ENCODE measurements around the gene FAM50B.

FAM50B gene

GRCh38 chr6:3848925-3849605 is at the start of gene FAM50B:
FAM50B (plus strand) TSS chr6:3849373; CDS start chr6:3849812, 439 bp downstream.
- DNase-seq (ENCODE audit: low read depth in 2 of 2) = peak; percentile 88 to 90

- no peak for DNase-seq (ENCODE audit: low read depth in 2 of 2)
These were observed 49.5 kb upstream of the FAM50B start for GRCh38 chr6:3799719-3800118.

- DNase-seq (ENCODE audit: low read depth in 2 of 2) = no peak
These were observed 48.2 kb upstream of the FAM50B start for GRCh38 chr6:3800850-3801591.

- no peak for DNase-seq (ENCODE audit: low read depth in 2 of 2)
These were observed 47.2 kb upstream of the FAM50B start for GRCh38 chr6:3801960-3802359.

- no peak for DNase-seq (ENCODE audit: low read depth in 2 of 2)
These were observed 45.3 kb upstream of the FAM50B start for GRCh38 chr6:3803627-3804468.

GRCh38 chr6:3804964-3805363 is 44.2 kb upstream of the FAM50B start:
- DNase-seq (ENCODE audit: low read depth in 2 of 2) = no peak

- no peak for DNase-seq (ENCODE audit: low read depth in 2 of 2)
These were observed 43.6 kb upstream of the FAM50B start for GRCh38 chr6:3805448-3806123.

GRCh38 chr6:3806169-3806922 is 42.8 kb upstream of the FAM50B start:
- no peak for DNase-seq (ENCODE audit: low read depth in 2 of 2)

GRCh38 chr6:3808199-3808598 is 41.0 kb upstream of the FAM50B start:
- no peak for DNase-seq (ENCODE audit: low read depth in 2 of 2)

GRCh38 chr6:3808759-3809514 is 40.2 kb upstream of the FAM50B start:
- DNase-seq (ENCODE audit: low read depth in 2 of 2) = no peak

GRCh38 chr6:3809515-3809891 is 39.7 kb upstream of the FAM50B start:
- no peak for DNase-seq (ENCODE audit: low read depth in 2 of 2)

- no peak for DNase-seq (ENCODE audit: low read depth in 2 of 2)
These were observed 39.2 kb upstream of the FAM50B start for GRCh38 chr6:3809982-3810381.

GRCh38 chr6:3811191-3811590 is 38.0 kb upstream of the FAM50B start:
- DNase-seq (ENCODE audit: low read depth in 2 of 2) = no peak

- DNase-seq (ENCODE audit: low read depth in 2 of 2) = no peak
These were observed 36.6 kb upstream of the FAM50B start for GRCh38 chr6:3812596-3812995.

- no peak for DNase-seq (ENCODE audit: low read depth in 2 of 2)
These were observed 35.9 kb upstream of the FAM50B start for GRCh38 chr6:3813150-3813780.

GRCh38 chr6:3813918-3814317 is 35.3 kb upstream of the FAM50B start:
- DNase-seq (ENCODE audit: low read depth in 2 of 2) = no peak

- no peak for DNase-seq (ENCODE audit: low read depth in 2 of 2)
These were observed 34.6 kb upstream of the FAM50B start for GRCh38 chr6:3814539-3814938.

- DNase-seq (ENCODE audit: low read depth in 2 of 2) = no peak
These were observed 32.9 kb upstream of the FAM50B start for GRCh38 chr6:3816251-3816650.

- DNase-seq (ENCODE audit: low read depth in 2 of 2) = no peak
These were observed 29.7 kb upstream of the FAM50B start for GRCh38 chr6:3819161-3820110.
